ENCODE data around the gene HMGN1. TPM values are rescaled to one million over a fixed set of nuclear protein-coding genes. Genes with fewer than 3 reads are reported as not detected.

The HMGN1 gene
- polyA plus RNA-seq, 1 experiment: 288 TPM

DNA sequence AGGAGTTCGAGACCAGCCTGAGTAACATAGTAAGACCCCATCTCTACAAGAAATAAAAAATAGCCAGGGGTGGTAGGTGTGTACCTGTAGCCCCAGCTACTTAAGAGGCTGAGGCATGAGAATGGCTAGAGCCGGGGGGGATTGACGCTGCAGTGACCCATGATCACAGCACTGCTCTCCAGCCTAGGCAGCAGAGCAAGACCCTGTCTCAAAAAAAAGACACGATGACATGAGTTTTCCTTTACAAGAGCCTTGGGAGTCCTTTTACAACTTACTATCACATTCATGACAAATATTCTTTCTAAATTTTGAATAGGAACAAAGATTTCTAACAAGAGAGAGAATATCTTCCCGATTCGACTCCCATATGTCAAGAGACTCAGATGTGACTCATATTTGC is 32.2 kb downstream of the HMGN1 start:
- Histone ChIP-seq H3K27me3 (ENCODE audit: control insufficient read depth, insufficient read depth, low read length) (no peaks in the 10 kb centered on the region), H3K4me3 (ENCODE audit: low read depth, low read length) (no peak overlapping the region), H3K9me3 (ENCODE audit: control insufficient read depth, insufficient read depth, low read length) (no peaks in the 10 kb centered on the region; the same call in 1 of the 2 replicates), H3K27ac (ENCODE audit: low read depth, low read length) (no peak overlapping the region)
- ChIA-PET POLR2A (no interaction called here), CTCF (interaction anchor here (1.0 kb wide), 1 partner anchor 12 kb away, joined by 4 read pairs; no protein-coding TSS in a partner anchor)
- DNase-seq (ENCODE audit: low read depth, low spot score): no peak
- TF ChIP-seq, protein P1, sequence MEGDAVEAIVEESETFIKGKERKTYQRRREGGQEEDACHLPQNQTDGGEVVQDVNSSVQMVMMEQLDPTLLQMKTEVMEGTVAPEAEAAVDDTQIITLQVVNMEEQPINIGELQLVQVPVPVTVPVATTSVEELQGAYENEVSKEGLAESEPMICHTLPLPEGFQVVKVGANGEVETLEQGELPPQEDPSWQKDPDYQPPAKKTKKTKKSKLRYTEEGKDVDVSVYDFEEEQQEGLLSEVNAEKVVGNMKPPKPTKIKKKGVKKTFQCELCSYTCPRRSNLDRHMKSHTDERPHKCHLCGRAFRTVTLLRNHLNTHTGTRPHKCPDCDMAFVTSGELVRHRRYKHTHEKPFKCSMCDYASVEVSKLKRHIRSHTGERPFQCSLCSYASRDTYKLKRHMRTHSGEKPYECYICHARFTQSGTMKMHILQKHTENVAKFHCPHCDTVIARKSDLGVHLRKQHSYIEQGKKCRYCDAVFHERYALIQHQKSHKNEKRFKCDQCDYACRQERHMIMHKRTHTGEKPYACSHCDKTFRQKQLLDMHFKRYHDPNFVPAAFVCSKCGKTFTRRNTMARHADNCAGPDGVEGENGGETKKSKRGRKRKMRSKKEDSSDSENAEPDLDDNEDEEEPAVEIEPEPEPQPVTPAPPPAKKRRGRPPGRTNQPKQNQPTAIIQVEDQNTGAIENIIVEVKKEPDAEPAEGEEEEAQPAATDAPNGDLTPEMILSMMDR (IDR thresholded peaks at IDR 0.05; ENCODE audit: low read depth, low read length): no peak

DNA sequence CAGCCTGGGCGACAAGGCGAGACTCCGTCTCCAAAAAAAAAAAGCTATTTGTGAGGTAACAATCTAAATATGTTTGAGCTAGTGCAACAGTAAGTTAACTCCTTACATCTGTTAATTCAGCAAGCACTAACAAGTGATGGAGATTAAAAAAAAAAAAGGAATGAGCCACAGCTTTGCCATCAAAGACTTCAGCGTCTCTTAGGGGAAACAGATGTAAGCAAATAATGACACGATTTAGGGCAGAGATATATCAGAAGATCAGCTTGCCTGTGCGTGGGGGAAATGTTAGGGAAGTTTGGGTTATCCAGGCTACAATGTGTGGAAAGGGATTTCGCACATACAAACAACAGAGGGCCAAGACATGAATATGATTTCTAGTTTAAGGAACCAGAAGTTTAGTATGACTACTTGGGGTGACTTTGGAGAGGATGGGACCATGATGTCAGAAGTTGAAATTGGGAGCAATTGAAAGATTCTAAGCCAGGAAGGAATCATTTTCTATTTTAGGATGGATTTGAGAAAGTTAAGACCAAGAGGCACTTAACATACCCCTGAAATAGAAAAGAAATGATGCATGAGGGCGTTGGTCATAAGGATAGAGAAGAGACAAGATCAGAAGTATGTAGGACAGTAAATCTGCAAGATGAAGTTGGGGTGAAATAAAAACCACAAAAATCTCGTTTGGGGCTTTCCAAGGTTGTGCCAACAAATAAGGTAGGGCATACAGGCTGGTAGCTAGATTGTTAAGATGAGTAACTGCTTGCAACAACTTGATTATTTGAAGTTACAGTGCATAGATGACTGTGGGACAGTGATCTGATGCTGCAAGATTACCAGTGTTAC is 33.1 kb downstream of the HMGN1 start:
- ChIA-PET POLR2A (interaction anchor here (2.1 kb wide), 1 partner anchor 32 kb away, joined by 9 read pairs; the partner anchor contains the start of gene HMGN1), CTCF (interaction anchor here (0.7 to 1.0 kb wide), 2 partner anchors 13 to 72 kb away, joined by 3 to 4 read pairs; no protein-coding TSS in a partner anchor)
- TF ChIP-seq, protein P1 (IDR thresholded peaks at IDR 0.05; ENCODE audit: low read depth, low read length): no peak
- no peaks in the 10 kb centered on the region for H3K27me3 ChIP-seq (ENCODE audit: control insufficient read depth, insufficient read depth, low read length)
- no peak overlapping the region for H3K4me3 ChIP-seq (ENCODE audit: low read depth, low read length)
- no peaks in the 10 kb centered on the region; the same call in 1 of the 2 replicates for H3K9me3 ChIP-seq (ENCODE audit: control insufficient read depth, insufficient read depth, low read length)
- no peak overlapping the region for H3K27ac ChIP-seq (ENCODE audit: low read depth, low read length)
- DNase-seq (ENCODE audit: low read depth, low spot score): no peak

DNA sequence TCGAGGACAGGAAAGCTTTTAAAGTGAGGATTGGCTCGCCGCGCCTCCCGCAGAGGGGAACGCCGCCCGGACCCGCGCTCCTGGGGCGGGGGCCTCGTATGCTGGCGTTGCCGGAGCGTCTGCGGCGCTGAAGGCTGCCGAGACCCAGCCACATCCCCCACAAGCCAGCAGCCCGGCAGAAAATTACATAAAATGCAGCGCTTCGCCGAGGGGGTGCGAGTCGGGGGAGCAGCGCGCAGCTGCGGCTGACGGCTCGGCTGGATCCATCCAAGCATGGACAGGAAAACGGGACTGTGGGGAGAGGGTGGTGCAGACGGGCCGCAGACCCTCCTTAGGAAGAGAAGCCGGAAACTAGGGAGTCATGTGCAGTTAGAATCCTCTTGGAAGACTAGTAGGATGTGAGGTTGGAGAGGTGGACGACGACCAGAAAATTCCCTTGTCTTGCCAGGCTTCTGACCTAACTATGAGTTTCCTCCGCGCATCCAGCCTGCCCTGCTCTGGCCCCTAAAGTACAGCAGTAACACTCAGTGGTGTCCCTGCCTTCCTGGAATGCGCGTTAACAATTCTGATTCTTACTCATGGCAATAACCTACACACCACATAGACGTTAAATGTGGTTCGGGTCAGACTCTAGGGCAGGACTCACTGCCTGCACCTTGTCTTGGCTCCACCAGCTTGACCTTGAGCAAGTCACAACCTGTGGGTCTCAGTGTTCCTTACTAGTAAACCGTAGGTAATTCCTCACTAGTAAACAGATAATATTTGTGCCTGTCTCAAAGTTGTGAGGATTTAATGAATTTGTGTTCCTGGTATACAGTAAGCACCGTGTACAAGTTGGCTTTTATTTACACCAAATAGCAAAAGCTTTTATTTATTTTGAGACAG is 34.5 kb downstream of the HMGN1 start:
- Histone ChIP-seq H3K27me3 (ENCODE audit: control insufficient read depth, insufficient read depth, low read length) (no peaks in the 10 kb centered on the region), H3K27ac (ENCODE audit: low read depth, low read length) (peak overlapping the region; percentile 80), H3K4me3 (ENCODE audit: low read depth, low read length) (peak overlapping the region; percentile 74), H3K9me3 (ENCODE audit: control insufficient read depth, insufficient read depth, low read length) (no peaks in the 10 kb centered on the region; the same call in 1 of the 2 replicates)
- no peak for DNase-seq (ENCODE audit: low read depth, low spot score)
- CTCF ChIA-PET: interaction anchor here (1.8 kb wide), 1 partner anchor 31 kb away, joined by 4 read pairs; no protein-coding TSS in a partner anchor
- TF ChIP-seq, protein P1 (IDR thresholded peaks at IDR 0.05; ENCODE audit: low read depth, low read length): no peak
- POLR2A ChIA-PET: interaction anchor here (0.5 to 2.1 kb wide), 6 partner anchors 17 to 73 kb away, joined by 5 to 9 read pairs (median 6); partner anchors contain the start of gene HMGN1

DNA sequence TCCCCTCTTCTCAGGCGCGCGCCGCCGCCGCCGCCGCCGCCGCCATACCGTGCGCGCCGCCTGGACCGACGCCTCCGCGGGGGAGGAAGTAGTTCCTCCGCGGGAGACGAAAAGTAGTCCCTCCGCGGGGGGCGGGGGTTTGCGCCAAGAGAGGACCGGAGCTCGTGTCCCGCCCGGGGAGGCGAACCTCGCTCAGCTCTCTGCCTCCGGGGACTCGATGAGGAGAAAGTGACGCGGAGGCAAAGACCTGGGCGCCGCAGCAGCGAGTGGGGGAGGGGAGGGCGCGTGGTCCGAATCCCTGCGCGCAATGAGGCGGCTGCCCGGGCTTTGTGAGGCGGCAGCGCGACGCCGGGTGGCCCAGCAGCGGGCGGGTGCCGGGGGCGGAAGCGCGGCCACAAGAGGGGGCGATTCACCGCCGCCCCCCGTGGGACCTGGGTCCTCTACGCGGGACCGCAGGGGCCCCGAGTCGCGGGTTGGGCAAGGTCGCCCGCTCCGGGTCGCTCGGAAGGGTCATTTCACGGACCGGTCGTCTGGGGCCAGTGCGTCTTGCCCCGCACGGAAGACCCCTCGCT is 35.2 kb downstream of the HMGN1 start, which contains the start of gene BRWD1:
Gene BRWD1 (minus strand): TSS at position 62 of the 572 bp plus-strand sequence. CDS start 141 bp downstream, outside the sequence.
- peak within 1 kb of the TSS; percentile 91 for H3K27ac ChIP-seq (ENCODE audit: low read depth, low read length)
- peak within 1 kb of the TSS; percentile 74 for H3K4me3 ChIP-seq (ENCODE audit: low read depth, low read length)
- DNase-seq (ENCODE audit: low read depth, low spot score): peak; percentile 67
- no peaks in the 10 kb centered on the region; the same call in 1 of the 2 replicates for H3K9me3 ChIP-seq (ENCODE audit: control insufficient read depth, insufficient read depth, low read length)
- ChIA-PET CTCF (interaction anchor here (0.8 to 1.8 kb wide), 2 partner anchors 32 to 78 kb away, joined by 4 read pairs; no protein-coding TSS in a partner anchor), POLR2A (interaction anchor here (0.5 to 1.8 kb wide), 6 partner anchors 9 to 74 kb away, joined by 3 to 9 read pairs (median 5); a partner anchor contains a TSS)
- TF ChIP-seq, protein P1 (IDR thresholded peaks at IDR 0.05; ENCODE audit: low read depth, low read length): no peak
- no peaks in the 10 kb centered on the region for H3K27me3 ChIP-seq (ENCODE audit: control insufficient read depth, insufficient read depth, low read length)
